NCI-H774 (cell line): ENCODE measurements around the gene TRAF3IP1.

Experiments
- DNase-seq: peaks from one replicate; lab custom pipeline; 2025; lab: John Stamatoyannopoulos, UW

The TRAF3IP1 gene

DNA sequence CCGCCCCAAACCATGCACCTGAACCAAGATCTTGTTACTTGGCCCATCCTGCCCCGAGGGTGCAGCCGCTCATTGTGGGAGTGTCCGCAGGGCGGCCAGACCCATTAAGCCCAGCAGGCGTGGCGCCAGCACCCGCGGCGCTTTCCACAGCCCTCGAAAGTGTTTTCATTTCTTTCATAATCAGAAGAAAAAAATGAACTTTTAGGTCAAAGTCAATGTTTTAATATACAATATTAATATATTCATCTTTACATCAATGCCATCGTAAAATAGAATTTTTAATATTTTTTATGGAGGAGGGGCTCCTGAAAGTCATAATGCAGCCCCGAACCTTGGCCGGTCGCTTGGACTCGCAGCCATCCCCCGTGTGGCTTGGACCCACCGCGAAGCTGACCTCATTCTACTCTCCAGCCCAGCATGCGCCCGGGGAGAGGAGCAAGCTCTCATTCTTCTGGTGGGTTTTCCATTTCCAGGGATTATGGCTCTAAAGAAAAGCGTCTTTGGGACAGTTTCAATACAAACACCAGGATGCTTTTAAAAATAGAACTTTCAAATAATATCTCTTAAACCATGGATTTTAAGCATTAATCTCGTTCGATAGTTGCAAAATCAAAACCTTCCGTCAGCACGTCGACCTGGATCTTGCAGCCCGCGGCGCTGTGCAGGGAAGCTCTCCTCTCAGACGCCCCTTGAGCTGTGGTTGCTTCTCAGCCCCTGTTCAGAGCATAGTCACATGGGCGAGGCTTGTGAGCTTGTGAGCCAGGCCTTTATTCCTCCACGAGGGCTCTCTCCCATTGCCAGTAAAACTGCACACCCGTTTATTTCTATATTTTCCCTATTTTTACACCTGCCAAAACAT is 89.3 kb downstream of the TRAF3IP1 start:
- no peak for DNase-seq

- no peak for DNase-seq
These were observed 91.9 kb downstream of the TRAF3IP1 start for GRCh38 chr2:238412067-238412767.

DNA sequence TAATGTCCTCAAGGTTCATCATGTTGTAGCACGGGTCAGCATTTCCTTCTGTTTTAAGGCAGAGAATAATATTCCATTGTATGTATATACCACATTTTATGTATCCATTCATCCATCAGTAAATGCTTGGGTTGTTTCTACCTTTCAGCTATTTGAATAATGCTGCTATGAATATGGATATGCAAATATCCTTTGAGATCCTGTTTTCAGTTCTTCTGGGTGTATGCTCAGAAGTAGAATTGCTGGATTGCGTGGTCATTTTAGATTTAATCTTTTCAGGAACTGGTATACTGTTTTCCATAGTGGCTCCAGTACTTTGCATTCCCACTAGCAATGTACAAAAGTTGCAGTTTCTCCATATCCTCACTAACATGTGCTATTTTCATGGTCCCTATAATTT is 93.0 kb downstream of the TRAF3IP1 start:
- DNase-seq: no peak

DNA sequence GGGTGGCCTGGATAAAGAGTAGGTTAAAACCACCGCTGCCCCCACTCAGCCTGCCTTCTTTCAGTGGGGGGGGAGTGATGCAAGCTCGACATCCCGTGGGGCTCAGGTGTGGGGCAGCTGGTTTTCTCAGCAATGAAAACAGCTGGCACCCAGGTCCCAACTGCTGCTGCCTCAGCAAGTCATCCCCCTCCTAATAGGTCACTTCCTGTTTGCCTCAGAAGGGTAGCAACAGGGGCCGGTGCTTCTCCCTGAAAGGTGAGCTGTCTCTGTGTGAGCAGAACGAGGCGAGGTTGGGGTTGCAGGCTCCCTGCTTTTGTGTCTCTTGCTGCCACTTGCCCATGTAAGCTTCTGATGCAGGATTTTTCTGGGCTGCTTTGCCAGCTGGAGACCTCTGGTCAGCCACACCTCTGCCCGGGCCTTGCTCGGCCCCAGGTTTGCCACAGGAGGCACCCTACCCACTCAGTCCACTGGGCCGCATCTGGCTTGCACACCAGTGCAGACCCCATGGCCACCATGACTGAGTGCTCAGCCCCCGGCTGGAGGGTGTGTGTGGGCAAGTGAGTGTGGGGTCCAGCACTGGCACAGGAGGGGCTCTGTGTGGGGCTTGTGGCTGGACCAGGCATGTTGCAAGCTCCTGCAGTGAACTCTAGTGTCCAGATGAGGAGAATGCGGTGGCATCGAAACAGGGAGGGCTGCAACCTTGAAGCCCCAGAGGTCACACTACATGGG is 94.9 kb downstream of the TRAF3IP1 start:
- no peak for DNase-seq

DNA sequence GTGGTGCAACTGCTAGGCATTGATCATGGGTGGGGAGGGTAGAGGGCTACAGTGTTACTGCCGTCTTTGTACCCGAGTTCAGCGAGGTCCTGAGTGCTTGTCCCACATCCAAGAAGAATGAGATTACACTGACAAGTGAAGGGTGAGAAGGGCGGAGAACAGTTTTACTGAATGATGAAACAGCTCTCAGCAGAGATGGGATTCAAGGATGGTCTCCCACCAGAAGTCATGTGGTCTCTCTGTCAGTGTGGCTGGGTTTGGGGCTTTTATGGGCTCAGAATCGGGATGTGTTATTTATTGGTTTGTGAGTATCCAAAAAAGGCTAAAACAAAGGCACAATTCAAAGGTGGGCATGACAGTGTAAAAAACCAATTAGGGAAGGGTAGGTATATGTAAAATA is 95.6 kb downstream of the TRAF3IP1 start:
- no peak for DNase-seq

GRCh38 chr2:238418196-238418998 is 98.1 kb downstream of the TRAF3IP1 start:
- DNase-seq: no peak

- DNase-seq: no peak
These were observed 98.8 kb downstream of the TRAF3IP1 start for GRCh38 chr2:238418999-238419546.

DNA sequence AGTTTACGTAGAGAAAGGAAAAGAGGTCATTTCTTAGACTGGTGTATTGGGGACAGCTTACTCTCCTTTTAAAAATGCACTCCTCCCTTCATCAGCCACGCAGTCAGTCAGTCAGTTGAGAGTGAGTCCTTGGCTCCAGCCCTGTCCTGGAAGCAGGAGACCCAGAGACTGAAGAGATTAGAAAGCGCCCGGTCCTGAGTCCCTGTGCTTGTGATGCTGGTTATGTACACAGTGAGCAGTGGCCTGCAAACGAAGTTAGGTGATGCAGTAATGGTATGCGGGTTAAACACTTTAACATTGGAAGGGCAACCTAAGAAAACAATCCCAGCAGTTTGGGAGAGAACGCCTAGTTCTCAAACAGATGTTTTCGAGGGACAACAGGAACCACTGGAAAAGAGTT is 100.1 kb downstream of the TRAF3IP1 start:
- no peak for DNase-seq

DNA sequence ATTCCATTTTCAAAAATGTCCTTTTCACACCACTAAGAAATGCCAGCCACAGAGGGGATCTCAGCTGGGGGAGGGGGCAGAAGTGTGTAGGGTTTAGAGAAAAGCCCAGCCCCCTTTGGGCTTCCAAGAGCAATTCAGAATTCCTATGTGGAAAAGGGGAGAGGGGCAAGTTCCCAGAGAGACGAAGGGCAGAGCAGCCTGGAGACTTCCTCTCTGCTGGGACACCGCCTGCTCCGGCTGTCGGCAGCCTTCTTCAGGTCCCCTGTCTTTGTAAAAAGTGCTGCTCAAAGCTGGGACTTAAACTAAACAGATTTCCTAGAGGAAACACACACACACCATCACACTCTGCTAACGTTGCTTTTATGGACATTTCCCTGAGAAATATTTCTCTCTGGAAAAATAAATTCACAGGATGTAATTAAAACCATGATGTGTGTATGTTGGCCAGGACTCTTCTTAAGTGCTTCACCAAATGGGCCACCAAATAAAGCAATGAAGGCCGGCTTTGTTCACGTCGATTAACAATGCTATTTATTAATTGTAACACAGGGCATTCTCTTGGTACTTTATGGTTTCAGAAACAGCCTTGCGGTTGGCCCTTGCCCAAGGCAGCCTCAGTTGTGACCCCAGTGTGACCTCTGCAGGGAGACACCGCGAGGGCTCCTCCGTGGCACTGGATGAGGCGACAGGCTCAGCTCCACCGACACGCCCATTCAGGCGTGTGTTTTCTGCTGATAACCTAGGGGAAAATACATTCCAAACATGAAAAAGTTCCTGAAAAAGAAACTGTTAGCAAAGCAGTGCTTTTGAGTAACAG is 100.8 kb downstream of the TRAF3IP1 start:
- DNase-seq: no peak

- no peak for DNase-seq
These were observed 101.3 kb downstream of the TRAF3IP1 start for GRCh38 chr2:238421695-238422035.

DNA sequence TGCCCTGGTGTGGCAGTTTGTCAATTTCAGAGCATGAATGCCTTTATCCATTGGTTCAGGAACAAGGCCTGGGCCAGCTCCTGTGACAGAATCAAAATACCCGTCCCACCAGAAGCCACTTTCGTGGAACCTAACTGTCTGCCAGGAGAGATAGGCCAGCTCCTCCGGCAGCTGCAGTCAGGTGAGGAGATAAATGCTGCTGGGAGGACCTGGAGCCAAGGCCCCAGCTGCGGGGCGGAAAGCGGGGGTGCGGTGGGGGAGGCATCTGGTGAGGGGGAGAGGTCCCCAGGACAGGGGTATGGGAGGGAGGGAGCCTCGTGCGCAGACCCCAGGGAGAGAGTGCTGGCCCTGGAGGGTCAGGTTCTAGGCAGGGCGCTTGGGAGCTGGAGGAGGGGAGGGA is 102.0 kb downstream of the TRAF3IP1 start:
- DNase-seq: no peak

- no peak for DNase-seq
These were observed 102.6 kb downstream of the TRAF3IP1 start for GRCh38 chr2:238422940-238423339.

- no peak for DNase-seq
These were observed 103.4 kb downstream of the TRAF3IP1 start for GRCh38 chr2:238423561-238424312.

GRCh38 chr2:238424313-238424700 is 104.0 kb downstream of the TRAF3IP1 start:
- DNase-seq: no peak

DNA sequence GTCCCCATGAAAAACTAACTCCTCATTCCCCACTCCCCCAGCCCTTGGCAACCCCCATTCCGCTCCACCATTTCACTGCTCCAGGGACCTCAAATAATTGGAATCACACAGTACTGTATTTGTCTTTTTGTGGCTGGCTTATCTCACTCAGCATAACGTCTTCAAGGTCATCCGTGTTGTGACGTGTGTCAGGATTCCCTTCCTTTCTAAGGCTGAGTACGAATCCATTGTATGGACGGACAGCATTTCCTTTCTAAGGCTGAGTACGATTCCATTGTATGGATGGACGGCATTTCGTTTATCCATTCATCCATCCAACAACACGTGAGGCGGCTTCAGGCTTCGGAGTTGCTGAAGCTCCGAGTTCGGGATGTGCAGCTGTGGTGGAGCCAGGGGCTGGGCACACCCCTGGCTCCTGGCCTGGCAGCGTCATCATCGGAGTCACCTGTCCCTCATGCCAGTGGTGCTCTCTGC is 105.2 kb downstream of the TRAF3IP1 start:
- peak; percentile 27 for DNase-seq

GRCh38 chr2:238425979-238426567 is 105.8 kb downstream of the TRAF3IP1 start:
- peak; percentile 9 for DNase-seq

GRCh38 chr2:238426568-238427434 is 106.5 kb downstream of the TRAF3IP1 start, which contains the start of gene ASB1:
Gene ASB1 (plus strand): TSS chr2:238426927. CDS start chr2:238427071, 144 bp downstream.
- DNase-seq: peak; percentile 75

DNA sequence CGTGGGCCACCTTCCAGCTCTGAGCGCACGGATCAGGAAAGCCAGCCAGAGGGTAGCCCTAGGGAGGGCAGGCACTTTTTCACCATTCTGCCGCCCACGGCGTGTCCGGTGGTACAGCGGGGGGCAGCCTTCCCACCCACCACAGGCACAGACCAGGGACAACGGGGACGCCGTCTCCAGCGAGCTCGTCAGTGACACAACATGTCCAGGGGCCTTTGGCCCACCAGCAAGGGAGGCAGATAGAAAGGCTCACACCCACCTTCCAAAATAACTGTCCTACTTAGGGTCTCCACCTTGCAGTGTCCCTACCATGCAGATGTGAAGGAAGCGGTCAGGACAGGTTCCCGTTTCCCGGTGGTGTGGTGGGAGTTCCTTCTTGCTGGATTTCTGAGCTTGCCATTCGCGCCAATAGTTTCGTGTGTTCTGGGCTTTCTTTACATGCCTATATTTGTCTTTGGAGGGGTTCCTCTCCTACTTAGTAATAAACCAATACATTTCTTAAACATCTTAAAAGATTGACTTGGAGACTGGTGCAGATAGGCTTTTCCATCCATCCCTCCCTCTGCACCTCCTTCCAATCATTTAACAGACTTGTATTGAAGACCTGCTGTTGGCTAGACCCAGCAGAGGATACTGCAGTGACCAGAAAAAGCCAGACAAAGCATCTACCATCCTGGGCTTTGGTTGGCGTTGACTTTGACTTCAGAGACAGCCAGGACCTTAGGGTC is 107.3 kb downstream of the TRAF3IP1 start:
- no peak for DNase-seq
